Activated gamma-delta T cell treated with Interleukin-2 at 50 U/mL for 16 hours (primary cell): ENCODE results near the gene ETV4.
"Not testable (repeated sequence)": the region's sequence is repeated elsewhere in the genome, so short reads cannot be mapped to it uniquely, and the experiment has no call there.

Experiments used
- DNase-seq: peaks from one replicate; pipeline ENCODE4 v3.0.0-alpha.2; 2020

ETV4 gene

DNA sequence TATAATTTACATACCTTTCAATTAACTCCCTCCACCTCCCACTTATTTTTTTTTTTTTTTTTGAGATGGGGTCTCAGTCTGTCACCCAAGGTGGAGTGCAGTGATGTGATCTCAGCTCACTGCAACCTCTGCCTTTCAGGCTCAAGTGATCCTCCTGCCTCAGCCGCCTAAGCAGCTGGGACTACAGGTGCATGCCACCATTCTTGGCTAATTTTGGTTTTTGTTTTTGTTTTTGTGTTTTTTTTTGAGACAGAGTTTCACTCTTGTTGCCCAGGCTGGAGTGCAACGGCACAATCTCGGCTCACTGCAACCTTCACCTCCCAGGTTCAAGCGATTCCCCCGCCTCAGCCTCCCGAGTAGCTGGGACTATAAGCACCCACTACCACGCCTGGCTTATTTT lies 36.7 kb downstream of the ETV4 start:
- not testable (repeated sequence) for DNase-seq

DNA sequence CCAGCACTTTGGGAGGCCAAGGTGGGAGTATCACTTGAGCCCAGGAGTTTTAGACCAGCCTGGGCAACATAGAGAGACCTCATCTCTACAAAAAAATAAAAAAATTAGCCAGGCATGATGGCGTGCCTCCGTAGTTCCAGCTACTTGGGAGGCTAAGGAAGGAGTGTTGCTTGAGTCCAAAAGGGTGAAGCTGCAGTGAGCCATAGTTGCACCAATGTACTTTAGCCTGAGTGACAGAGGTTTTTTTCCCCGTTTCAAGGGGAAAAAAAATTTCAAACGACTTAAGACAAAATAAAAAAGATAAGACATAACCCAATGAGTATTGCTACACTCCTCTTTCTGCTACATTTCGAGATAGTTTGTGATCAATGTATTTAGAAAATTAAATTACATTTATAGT lies 55.5 kb downstream of the ETV4 start:
- no peak for DNase-seq

DNA sequence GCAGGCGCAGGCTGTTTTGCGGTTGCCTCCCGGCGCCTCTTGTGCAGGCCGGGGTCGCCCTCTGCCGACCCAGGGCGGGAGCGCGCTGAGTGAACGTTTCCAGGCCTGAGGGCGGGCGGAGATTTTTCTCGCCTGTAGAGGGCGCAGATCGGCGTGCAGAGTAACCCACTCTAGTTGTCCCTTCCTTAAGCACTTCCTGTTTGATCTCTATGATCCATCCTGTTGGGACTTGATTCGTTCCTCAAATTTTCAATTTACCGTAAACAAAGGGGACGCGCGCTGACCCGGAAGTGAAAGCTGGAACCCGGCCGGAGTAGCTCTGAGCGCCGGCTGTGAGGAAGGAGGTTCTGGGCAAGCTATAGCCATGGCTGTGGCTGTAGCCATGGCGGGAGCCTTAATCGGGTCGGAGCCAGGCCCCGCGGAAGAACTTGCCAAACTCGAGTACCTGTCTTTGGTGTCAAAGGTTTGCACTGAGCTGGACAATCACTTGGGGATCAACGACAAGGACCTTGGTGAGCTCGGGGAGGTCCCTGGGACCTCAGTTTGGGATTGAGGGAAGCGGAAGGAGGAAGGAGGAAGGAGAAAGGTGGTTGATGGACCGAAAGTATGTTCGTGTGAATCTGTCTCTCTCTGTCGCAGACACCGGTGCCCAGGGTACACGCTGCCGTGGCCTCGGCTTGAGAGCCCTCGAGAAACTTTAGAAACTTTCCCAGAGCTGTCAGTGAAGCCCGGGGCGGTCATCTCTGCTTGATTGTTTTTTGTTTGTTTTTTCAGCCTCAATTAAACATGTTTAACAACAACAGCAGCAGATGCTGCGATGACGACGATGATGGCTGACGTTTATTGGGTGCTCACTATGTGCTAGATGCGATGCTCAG lies 62.2 kb downstream of the ETV4 start, which contains the start of gene DHX8:
Gene DHX8 (plus strand): TSS at position 302 of the 878 bp plus-strand sequence. CDS start 63 bp downstream, at position 365.
- DNase-seq: peak; percentile 99

DNA sequence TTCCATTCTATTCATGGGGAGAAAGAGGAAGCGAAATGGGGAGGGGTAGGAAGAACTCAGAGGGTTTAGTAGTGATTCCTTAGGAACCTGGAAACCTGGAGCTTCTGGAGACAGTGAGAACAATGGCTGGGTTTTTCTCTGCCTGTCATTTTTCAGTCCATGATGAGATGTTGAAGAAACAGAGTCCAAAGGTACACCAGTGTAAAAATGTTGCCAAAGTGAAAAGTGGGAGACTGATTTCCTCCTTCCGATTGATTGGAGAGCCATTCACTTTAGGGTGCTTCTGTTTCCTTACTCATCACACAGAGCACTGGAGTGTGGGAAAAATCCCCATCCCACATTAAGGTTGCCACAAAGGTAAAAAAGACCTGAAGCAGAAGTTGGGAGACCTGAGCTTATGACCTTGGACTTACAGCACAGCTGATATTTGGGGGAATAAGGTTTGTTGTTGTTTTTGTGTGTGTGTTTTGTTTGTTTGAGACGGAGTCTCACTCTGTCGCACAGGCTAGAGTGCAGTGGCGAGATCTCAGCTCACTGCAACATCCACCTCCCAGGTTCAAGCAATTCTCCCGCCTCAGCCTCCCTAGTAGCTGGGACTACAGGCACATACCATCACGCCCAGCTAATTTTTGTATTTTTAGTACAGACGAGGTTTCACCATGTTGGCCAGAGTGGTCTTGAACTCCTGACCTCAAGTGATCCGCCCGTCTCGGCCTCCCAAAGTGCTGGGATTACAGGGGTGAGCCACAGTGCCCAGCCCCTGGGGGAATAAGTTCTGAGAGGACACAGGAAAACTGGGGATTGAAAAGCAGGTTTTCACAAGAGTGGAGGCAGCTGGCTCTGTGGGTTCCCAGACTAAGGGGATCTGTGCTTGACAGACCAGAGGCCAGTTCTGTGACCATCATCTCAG lies 63.8 kb downstream of the ETV4 start:
- no peak for DNase-seq

DNA sequence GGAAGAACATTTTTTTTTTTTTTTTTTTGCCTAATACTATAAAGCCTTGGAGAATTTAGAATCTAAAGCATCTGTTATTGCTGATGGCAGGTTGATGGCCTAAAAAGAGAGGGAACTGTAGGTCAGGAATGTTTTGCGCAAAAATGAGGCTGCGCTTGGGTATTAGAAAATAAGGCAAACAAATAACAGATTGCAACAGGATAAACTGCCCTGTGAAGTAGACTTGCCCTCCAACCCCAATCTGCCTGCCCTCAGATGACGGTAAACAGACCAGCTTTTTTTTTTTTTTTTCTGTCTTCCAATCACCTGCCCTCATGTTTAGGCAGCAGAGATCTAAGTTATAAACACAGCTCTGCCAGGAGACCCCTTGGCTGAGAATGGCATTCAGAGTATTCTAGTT lies 66.2 kb downstream of the ETV4 start:
- no peak for DNase-seq
